ENCODE data around the gene UBE2Q1.

Gene UBE2Q1

GRCh38 chr1:154557939-154558719 lies at the start of gene UBE2Q1:
UBE2Q1 (minus strand) TSS chr1:154558662; CDS start chr1:154558553, 109 bp downstream.
- DNase-seq (ENCODE audit: low read depth in 2 of 2), result no peak

- peak; percentile 82 to 85 for DNase-seq (ENCODE audit: low read depth in 2 of 2)
Observed at GRCh38 chr1:154607609-154608396, 49.3 kb upstream of the UBE2Q1 start, which contains the start of gene ADAR. ADAR (minus strand) TSS chr1:154608186; CDS start chr1:154608006, 180 bp downstream.

GRCh38 chr1:154607106-154607608 lies 48.7 kb upstream of the UBE2Q1 start:
- DNase-seq (ENCODE audit: low read depth in 2 of 2), result no peak

GRCh38 chr1:154605534-154605933 lies 47.1 kb upstream of the UBE2Q1 start:
- no peak for DNase-seq (ENCODE audit: low read depth in 2 of 2)

- no peak for DNase-seq (ENCODE audit: low read depth in 2 of 2)
Observed at GRCh38 chr1:154603317-154603716, 44.9 kb upstream of the UBE2Q1 start.

- DNase-seq (ENCODE audit: low read depth in 2 of 2), result no peak
Observed at GRCh38 chr1:154599658-154600057, 41.2 kb upstream of the UBE2Q1 start.

GRCh38 chr1:154598871-154599635 lies 40.6 kb upstream of the UBE2Q1 start:
- no peak for DNase-seq (ENCODE audit: low read depth in 2 of 2)

- no peak for DNase-seq (ENCODE audit: low read depth in 2 of 2)
Observed at GRCh38 chr1:154595621-154596020, 37.2 kb upstream of the UBE2Q1 start.

GRCh38 chr1:154594811-154595210 lies 36.3 kb upstream of the UBE2Q1 start:
- no peak for DNase-seq (ENCODE audit: low read depth in 2 of 2)

- no peak for DNase-seq (ENCODE audit: low read depth in 2 of 2)
Observed at GRCh38 chr1:154593390-154593789, 34.9 kb upstream of the UBE2Q1 start.

GRCh38 chr1:154591206-154591605 lies 32.7 kb upstream of the UBE2Q1 start:
- DNase-seq (ENCODE audit: low read depth in 2 of 2), result no peak

GRCh38 chr1:154590756-154591155 lies 32.3 kb upstream of the UBE2Q1 start:
- DNase-seq (ENCODE audit: low read depth in 2 of 2), result no peak

GRCh38 chr1:154589780-154590179 lies 31.3 kb upstream of the UBE2Q1 start:
- no peak for DNase-seq (ENCODE audit: low read depth in 2 of 2)

- no peak for DNase-seq (ENCODE audit: low read depth in 2 of 2)
Observed at GRCh38 chr1:154586641-154587040, 28.2 kb upstream of the UBE2Q1 start.

- no peak for DNase-seq (ENCODE audit: low read depth in 2 of 2)
Observed at GRCh38 chr1:154586231-154586630, 27.8 kb upstream of the UBE2Q1 start.

- DNase-seq (ENCODE audit: low read depth in 2 of 2), result no peak
Observed at GRCh38 chr1:154584267-154584994, 26.0 kb upstream of the UBE2Q1 start.

GRCh38 chr1:154583773-154584172 lies 25.3 kb upstream of the UBE2Q1 start:
- DNase-seq (ENCODE audit: low read depth in 2 of 2), result no peak

GRCh38 chr1:154582885-154583284 lies 24.4 kb upstream of the UBE2Q1 start:
- no peak for DNase-seq (ENCODE audit: low read depth in 2 of 2)

GRCh38 chr1:154581766-154582165 lies 23.3 kb upstream of the UBE2Q1 start:
- no peak for DNase-seq (ENCODE audit: low read depth in 2 of 2)

- DNase-seq (ENCODE audit: low read depth in 2 of 2), result no peak
Observed at GRCh38 chr1:154579374-154579773, 20.9 kb upstream of the UBE2Q1 start.

- DNase-seq (ENCODE audit: low read depth in 2 of 2), result no peak
Observed at GRCh38 chr1:154578058-154578418, 19.6 kb upstream of the UBE2Q1 start.

Data from stimulated activated CD8-positive, alpha-beta memory T cell treated with anti-CD3 and anti-CD28 coated beads, Interleukin-2, amount 100 ng/mL, for 48 hours (primary cell).